HG03442 (cell line): Measurements from ENCODE around the gene SLC35F3.

Source experiments
- ATAC-seq: cut with Tn5 transposase; IDR thresholded peaks from one replicate; pipeline ENCODE4 v1.9.1; 2021; ENCODE audit warnings: mild to moderate bottlenecking, moderate library complexity; ENCODE audit not compliant: unreplicated experiment

Gene SLC35F3

DNA sequence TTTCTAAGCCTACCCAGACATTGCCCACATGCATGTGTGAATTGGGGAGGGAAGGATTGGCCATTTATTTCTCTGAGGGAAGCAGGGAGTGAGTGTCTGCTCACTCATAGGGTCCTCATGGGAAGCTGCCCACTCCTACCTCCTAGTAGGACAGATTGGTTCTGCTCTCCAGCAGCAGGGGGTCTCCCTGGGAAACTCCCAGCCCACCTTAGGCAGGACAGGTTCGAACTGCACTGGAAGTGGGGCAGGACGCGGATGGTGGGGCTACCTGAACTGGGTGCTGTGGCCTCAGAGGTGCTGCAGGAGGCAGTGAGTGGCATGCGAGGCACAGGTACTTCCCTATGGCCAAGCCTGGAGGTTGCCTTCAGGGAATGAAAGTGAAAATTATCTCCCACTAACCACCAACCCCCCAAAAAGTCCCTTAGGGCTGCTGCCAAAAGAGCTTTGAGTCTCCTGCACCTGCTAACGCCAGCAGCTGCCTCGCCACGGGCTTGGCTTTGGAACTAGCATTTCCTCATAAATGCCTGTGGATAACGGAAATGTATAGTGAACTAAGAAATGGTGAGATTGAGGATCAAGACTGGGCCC, 311.7 kb downstream of the SLC35F3 start:
- ATAC-seq = peak; percentile 42

- ATAC-seq = no peak
These were observed 312.9 kb downstream of the SLC35F3 start for GRCh38 chr1:234217316-234217840.

GRCh38 chr1:234218078-234218477, 313.6 kb downstream of the SLC35F3 start:
- no peak for ATAC-seq

DNA sequence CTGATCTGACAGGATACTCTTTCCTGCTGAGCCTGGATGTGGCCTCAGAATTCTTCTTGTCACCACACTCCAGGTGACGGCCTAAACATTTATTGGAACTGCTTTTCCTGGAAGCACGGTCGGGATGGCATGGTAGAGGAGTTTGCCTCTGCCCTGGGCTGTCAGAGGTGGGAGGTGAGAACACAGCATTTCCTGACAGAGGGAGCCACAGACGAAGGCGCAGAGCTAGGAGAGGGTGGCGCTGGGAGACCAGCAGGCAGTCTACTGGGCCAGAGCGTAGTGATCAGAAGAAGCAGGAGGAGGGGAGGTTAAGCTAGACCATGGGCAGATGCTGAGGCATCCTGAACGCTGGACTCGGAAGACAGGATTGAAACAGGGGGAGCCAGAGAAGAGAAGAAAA, 315.2 kb downstream of the SLC35F3 start:
- ATAC-seq = no peak

DNA sequence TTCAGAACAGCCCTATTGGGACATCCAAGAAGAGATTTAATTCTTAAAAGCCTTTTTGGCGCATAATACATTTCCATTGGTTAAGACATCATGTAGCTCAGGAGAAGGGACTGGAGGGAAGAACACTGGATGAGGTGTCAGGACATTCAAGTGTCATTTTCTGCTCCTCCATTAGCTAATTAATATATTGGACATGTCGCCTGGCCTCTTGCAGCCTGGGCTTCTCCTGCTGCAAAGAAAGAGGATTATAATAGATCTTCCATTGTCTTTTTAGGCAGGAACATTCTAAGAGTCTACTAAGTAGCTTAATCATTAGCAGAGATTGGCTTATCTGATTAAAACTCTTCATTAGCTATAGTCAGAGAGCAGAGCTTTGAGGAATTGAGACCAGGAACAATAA, 317.1 kb downstream of the SLC35F3 start:
- ATAC-seq = no peak

DNA sequence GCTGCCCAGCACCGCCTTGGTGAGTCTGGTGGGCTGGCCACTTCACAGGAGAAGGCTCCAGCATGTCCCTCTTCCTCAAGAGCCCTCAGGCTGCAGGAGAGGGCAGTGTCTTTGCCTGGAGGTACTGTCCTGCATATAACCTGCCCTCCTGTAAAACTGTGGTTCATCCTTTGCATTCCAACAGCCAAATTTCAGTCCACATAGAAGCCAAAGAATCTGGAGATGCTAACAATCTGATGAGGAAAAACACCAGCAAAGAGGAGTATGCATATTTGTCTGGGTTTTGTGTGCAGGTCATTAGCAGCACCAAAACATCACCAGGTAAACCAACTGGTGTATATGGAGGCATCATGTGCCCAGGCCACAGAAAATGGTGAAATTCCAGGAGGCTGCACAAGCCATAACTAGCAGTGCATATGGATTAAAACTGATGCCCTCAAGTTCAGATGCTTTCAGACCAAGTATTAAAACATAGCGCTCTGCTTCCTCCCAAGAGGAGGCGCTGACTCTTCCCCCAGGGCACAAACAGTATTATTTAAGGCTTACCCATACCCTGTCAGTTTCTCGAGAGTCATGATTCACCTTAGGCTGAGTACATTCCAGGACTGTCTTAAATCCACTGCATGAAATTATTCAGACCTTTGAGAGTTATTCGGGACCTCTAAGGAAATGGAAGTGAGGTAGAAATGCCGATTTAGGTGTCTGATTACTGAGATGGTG, 318.2 kb downstream of the SLC35F3 start:
- no peak for ATAC-seq

DNA sequence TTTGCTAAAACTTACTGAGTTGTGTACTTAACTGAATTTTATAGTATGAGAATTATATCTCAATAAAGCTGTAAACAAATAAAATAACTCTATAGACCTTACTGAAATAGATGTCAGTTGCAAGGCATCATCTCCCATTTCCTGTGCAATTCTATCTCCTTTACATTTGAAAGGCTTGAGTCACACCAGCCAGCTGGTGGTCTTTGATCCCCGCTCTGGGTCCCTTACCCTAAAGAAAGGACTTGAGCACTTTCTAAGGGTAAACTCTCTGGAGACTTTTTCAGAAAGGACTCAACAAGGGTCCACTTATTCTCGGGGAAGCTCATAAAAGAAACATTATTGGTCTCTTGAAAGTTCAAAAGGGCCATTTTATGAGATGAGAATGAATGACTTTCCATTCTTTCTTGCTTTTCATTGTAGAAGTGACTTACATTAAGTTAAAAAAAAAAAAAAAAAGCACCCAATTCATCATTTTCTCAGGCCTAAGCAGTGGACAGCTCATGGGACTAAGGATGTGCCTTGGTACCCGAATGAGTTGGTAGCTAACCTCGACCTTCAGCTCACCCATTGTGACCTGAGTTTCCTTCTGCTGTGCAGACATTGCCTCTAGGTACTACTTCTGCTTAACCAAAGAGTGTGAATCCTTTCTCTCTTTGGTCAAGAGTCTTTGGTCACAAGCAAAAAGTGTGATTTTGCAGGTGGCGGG, 321.8 kb downstream of the SLC35F3 start:
- no peak for ATAC-seq

DNA sequence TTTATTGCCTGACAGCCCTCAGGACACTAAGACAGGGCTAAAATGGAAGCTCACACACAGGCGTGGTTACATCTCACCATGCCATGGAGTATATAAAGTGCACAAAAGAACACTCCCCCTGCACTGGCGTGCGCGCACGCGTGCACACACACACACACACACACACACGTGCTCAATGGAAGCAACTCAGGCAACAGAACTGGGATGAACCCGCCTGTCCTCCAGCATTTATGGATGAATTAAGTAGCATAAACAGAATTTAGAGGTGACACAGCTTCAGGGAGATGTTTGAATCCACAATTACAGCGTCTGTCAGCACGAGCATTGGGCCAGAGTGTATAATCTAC, 322.3 kb downstream of the SLC35F3 start:
- no peak for ATAC-seq

DNA sequence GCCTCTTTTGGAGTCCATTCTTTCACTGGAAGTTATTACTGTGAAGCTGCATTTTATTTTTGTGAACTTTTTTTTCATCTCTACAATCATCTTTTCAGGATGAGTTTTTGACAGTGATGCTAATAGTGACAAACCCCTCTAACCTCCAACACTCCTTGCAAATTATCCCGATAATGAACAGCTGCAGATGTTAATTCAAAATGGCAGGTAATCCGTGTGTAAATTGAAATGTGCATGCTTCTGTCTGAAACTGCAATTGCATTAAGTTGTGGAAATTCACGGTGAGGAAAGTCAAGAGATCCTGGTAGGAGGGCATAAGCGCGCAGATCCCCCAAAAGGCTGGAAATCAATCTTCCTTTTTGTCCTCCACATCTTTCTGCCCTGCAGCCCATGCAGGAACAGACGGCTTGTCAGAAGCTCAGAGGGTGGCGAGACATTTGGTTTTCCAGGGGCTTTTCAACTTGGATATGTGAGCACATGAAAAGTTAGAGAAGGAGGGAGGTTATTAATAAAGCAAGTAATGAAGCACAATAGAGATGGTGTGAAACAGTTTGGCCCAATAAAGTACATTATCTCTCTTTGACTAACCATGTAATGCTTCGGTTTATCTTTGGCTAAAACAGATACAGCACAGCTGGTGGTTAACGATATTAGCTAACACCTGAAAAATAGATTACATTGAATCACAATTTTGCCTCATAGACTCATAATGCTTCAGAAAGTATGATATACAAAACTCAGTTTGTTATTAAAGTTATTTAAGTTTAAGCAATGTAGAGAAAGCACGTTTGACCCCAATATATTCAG, 325.3 kb downstream of the SLC35F3 start:
- ATAC-seq = no peak

GRCh38 chr1:234230414-234230862, 326.0 kb downstream of the SLC35F3 start:
- ATAC-seq = peak; percentile 62

- ATAC-seq = no peak
These were observed 326.8 kb downstream of the SLC35F3 start for GRCh38 chr1:234231061-234231892.

GRCh38 chr1:234231893-234232276, 327.4 kb downstream of the SLC35F3 start:
- no peak for ATAC-seq

DNA sequence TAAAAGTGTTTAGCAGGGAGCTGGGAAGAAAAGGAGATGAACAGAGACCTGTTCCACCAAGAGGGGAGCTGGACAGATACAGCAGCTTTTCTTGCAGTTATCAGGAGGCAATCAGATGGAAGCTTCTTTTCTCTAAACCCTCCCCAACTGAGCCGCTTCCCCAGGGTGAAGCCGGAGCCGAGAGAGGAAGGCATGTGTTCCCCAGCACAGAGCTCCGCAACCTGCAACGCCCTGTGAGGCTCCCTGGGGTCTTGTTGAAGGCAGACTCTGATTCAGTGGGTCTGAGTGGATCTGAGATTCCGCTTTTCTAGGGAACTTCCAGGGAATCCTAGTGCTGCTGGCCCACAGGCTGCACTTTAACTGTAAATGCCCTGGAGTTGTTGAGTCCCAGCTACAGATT, 329.7 kb downstream of the SLC35F3 start:
- no peak for ATAC-seq

GRCh38 chr1:234235434-234235881, 331.0 kb downstream of the SLC35F3 start:
- no peak for ATAC-seq

GRCh38 chr1:234237393-234237792, 332.9 kb downstream of the SLC35F3 start:
- ATAC-seq = no peak

- no peak for ATAC-seq
These were observed 333.6 kb downstream of the SLC35F3 start for GRCh38 chr1:234238060-234238459.

DNA sequence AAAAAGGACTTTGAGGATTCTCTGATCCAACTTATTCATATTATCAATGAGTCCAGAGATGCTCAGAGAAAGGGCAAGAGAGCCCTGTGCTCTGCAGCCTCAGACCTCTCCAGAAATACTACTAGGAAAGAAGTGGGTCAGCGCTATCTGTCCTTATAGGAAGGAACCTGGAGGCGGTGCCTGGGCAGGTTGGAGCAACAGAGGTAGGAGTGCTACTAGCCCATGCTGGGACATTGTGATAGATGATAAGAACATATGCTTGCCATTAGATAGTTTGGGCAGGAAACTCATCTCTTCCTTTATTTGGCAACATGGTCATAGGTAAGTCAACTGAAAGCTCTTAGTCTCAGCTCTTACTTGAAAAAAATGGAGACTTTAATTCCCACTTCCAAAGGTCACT, 335.0 kb downstream of the SLC35F3 start:
- ATAC-seq = no peak

- no peak for ATAC-seq
These were observed 335.5 kb downstream of the SLC35F3 start for GRCh38 chr1:234239936-234240335.

DNA sequence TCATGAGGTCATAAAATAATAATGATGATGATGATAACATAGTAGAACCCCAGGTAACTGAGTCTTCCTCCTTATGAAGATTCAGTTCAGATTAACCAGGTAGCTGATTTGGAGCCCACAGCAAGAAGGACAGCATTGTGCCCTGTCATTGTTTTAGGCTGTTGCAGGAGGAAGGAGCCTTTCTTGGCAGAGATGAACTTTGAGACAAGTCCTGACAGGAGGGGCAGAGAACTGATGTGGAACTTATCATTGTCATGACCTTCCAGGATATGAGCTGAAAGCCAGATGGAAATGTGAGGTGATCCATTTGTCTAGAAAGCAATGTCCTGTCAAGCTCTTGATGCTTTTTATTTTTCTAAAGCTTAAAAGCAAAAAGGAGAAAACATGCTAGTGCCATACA, 336.2 kb downstream of the SLC35F3 start:
- no peak for ATAC-seq

DNA sequence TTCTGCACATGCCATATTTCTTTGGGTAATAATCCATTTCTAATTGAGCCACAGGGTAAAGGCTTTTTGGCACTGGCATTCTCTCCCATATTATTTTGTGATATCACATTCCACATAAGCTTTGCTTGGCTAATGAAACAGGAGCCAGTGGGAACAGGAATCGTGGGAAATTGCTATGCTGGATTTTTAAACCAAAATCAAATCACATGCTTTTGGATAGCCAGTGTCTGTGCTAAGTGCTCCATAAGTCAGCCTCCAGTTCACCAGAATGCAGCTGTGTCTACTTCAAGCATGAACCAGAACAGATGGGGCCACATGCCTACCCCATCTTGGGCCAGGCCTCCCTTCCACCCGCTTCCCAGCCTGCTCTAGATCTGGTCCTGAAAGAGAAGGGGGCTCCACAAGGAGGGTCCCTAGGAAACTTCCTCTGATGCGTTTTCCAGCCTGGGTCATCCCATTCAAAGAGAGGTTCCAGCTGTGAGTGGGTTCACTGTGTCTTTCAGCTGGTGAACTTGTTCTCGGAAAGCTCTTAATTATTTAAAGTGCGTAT, 337.5 kb downstream of the SLC35F3 start:
- no peak for ATAC-seq
